IMR-90 (cell line): ENCODE results near the gene PLEKHG5. TPM values are rescaled to one million over a fixed set of nuclear protein-coding genes. Genes with fewer than 3 reads are reported as not detected.

Source experiments
- ATAC-seq: fragments of 200-7000 bp; cut with Tn5 transposase; 2 replicates; pipeline ENCODE4 v1.9.1; 2020; ENCODE audit warnings: low read depth, mild to moderate bottlenecking, moderate library complexity
- BruUV-seq: library from RNA; stranded (reverse); fragments of 400-500 nt; replicated peaks from 2 replicates; lab custom pipeline; 2021; lab: Mats Ljungman, UMichigan
- CTCF ChIA-PET: fragments of 300-600 bp; formaldehyde crosslinking; extraction: SDS; loops from one replicate; lab custom pipeline; 2021; ENCODE audit warnings: antibody characterized with exemption; lab: Yijun Ruan, JAX
- POLR2A ChIA-PET: fragments of 300-600 bp; sonication (Branson Sonifier 250); formaldehyde crosslinking; loops from one replicate; lab custom pipeline; 2022; ENCODE audit warnings: antibody characterized with exemption; ENCODE audit not compliant: unreplicated experiment; lab: Charles Lee
- DNase-seq: peaks from one replicate; pipeline ENCODE4 v3.0.0; 2013
- H2AFZ ChIP-seq: replicated peaks from 2 replicates; pipeline ENCODE3; 2013; ENCODE audit warnings: low read length, mild to moderate bottlenecking; ENCODE audit not compliant: poor library complexity
- H2AK5ac ChIP-seq: 2 replicates; pipeline ENCODE4 v1.6.1; 2013; ENCODE audit warnings: low read depth, low read length, inconsistent platforms
- H2AK9ac ChIP-seq: replicated peaks from 2 replicates; pipeline ENCODE3; 2013; ENCODE audit warnings: mild to moderate bottlenecking, low read depth, low read length, moderate library complexity; ENCODE audit not compliant: poor library complexity
- H2BK120ac ChIP-seq: 2 replicates; pipeline ENCODE4 v1.6.1; 2013; ENCODE audit warnings: low read depth, low read length, inconsistent platforms
- H2BK15ac ChIP-seq: 3 replicates; pipeline ENCODE4 v1.6.1; 2013; ENCODE audit warnings: low read depth, low read length, inconsistent platforms
- H2BK20ac ChIP-seq: 2 replicates; pipeline ENCODE4 v1.6.1; 2013; ENCODE audit warnings: low read depth, mild to moderate bottlenecking, inconsistent platforms, low read length, moderate library complexity
- H2BK5ac ChIP-seq: 2 replicates; pipeline ENCODE4 v1.6.1; 2013; ENCODE audit warnings: mild to moderate bottlenecking, low read depth, low read length, inconsistent platforms; ENCODE audit not compliant: poor library complexity, severe bottlenecking
- H3K14ac ChIP-seq: replicated peaks from 2 replicates; pipeline ENCODE4 v1.6.1; 2013; ENCODE audit warnings: low read depth, low read length, inconsistent platforms
- H3K18ac ChIP-seq: 2 replicates; pipeline ENCODE4 v1.6.1; 2013; ENCODE audit warnings: low read depth, low read length, control low read depth
- H3K23ac ChIP-seq: 2 replicates; pipeline ENCODE4 v1.6.1; 2013; ENCODE audit warnings: low read depth, low read length, inconsistent platforms
- H3K27ac ChIP-seq: 2 replicates; pipeline ENCODE4 v1.5.1; 2013; ENCODE audit warnings: mild to moderate bottlenecking, control low read depth, low read length; ENCODE audit not compliant: insufficient read depth
- H3K27me3 ChIP-seq: 2 replicates; pipeline ENCODE4 v1.6.1; 2013; ENCODE audit warnings: low read length; ENCODE audit not compliant: control insufficient read depth, insufficient read depth
- H3K36me3 ChIP-seq: 2 replicates; pipeline ENCODE4 v1.6.1; 2013; ENCODE audit warnings: low read length, mixed read lengths; ENCODE audit not compliant: control insufficient read depth, insufficient read depth
- H3K4ac ChIP-seq: 2 replicates; pipeline ENCODE4 v1.6.1; 2013; ENCODE audit warnings: low read depth, low read length, inconsistent platforms
- H3K4me1 ChIP-seq: 2 replicates; pipeline ENCODE4 v1.6.1; 2013; ENCODE audit warnings: low read length, mixed read lengths; ENCODE audit not compliant: control insufficient read depth, insufficient read depth
- H3K4me2 ChIP-seq: 2 replicates; pipeline ENCODE4 v1.6.1; 2013; ENCODE audit warnings: low read depth, mild to moderate bottlenecking, control low read depth, low read length, moderate library complexity
- H3K4me3 ChIP-seq: 2 replicates; pipeline ENCODE4 v1.5.1; 2013; ENCODE audit warnings: low read depth, mild to moderate bottlenecking, control low read depth, low read length, moderate library complexity; ENCODE audit not compliant: insufficient read depth
- H3K56ac ChIP-seq: 2 replicates; pipeline ENCODE4 v1.6.1; 2013; ENCODE audit warnings: low read length, inconsistent platforms; ENCODE audit not compliant: insufficient read depth; ENCODE audit errors: extremely low read depth
- H3K79me1 ChIP-seq, 2 experiments: 2 replicates each; pipeline ENCODE4 v1.6.1; 2013; ENCODE audit warnings: low read length in 2 of 2, inconsistent platforms in 1 of 2, low read depth in 1 of 2
- H3K9ac ChIP-seq: 2 replicates; pipeline ENCODE4 v1.6.1; 2013; ENCODE audit warnings: low read depth, low read length, control low read depth
- H3K9me1 ChIP-seq: 2 replicates; pipeline ENCODE4 v1.6.1; 2013; ENCODE audit warnings: low read length, inconsistent platforms; ENCODE audit not compliant: insufficient read depth
- H3K9me3 ChIP-seq: 2 replicates; pipeline ENCODE4 v1.6.1; 2013; ENCODE audit warnings: low read length; ENCODE audit not compliant: control insufficient read depth, insufficient read depth
- H4K20me1 ChIP-seq: 2 replicates; pipeline ENCODE4 v1.6.1; 2013; ENCODE audit warnings: low read length, inconsistent platforms; ENCODE audit not compliant: insufficient read depth
- H4K5ac ChIP-seq: 2 replicates; pipeline ENCODE4 v1.6.1; 2013; ENCODE audit warnings: mild to moderate bottlenecking, low read depth, low read length, control low read depth
- H4K8ac ChIP-seq, 2 experiments: 2 replicates each; pipeline ENCODE4 v1.6.1; 2013; ENCODE audit warnings: low read depth in 2 of 2, low read length in 2 of 2, control low read depth in 1 of 2, inconsistent platforms in 1 of 2
- H4K91ac ChIP-seq: 2 replicates; pipeline ENCODE4 v1.6.1; 2013; ENCODE audit warnings: low read depth, low read length, inconsistent platforms; ENCODE audit not compliant: insufficient read depth
- FOS ChIP-seq: fragments of 150-350 bp; IDR thresholded peaks from 2 replicates; pipeline ENCODE4 v1.6.1; 2016; ENCODE audit warnings: low read depth, low read length
- MAFK ChIP-seq: IDR thresholded peaks from 2 replicates; pipeline ENCODE4 v1.6.1; 2012; ENCODE audit warnings: low read depth, low read length, improper control_type of control experiment
- RAD21 ChIP-seq: IDR thresholded peaks from 2 replicates; pipeline ENCODE4 v1.6.1; 2012; ENCODE audit warnings: low read length, improper control_type of control experiment
- SMC3 ChIP-seq: fragments of 150-350 bp; IDR thresholded peaks from 2 replicates; pipeline ENCODE4 v1.6.1; 2016; ENCODE audit warnings: low read depth, mild to moderate bottlenecking, antibody characterized with exemption, low read length, moderate library complexity
- WGBS, 2 experiments: methylation state at CpG; one replicate each; pipeline versions ENCODE4 v1.1.5 to v1.1.7; 2013; ENCODE audit warnings: missing lambda C conversion rate in 2 of 2; ENCODE audit not compliant: insufficient read length in 1 of 2; ENCODE audit errors: extremely low coverage in 2 of 2; 5-methylcytosine and 5-hydroxymethylcytosine counted together
- dilution Hi-C: fragments of 300-500 bp; cut with HindIII; formaldehyde crosslinking; loops from one replicate; pipeline ENCODE4 v1.14.3; 2018; ENCODE audit warnings: low sequenced_read_pairs; ENCODE audit not compliant: unreplicated experiment
- in situ Hi-C: fragments of 300-500 bp; cut with MboI; formaldehyde crosslinking; loops from 3 replicates; pipeline ENCODE4 v1.14.3; 2019; ENCODE audit warnings: low sequenced_read_pairs, inconsistent platforms, mixed read lengths
- intact Hi-C: fragments of 100-400 bp; cut with micrococcal nuclease; formaldehyde crosslinking; loops from 2 replicates; pipeline ENCODE4 v1.10.0; 2022
- polyA plus RNA-seq, 3 experiments: library from polyadenylated mRNA; depleted of rRNA; stranded (reverse); fragments of >200 nt; gene quantifications; 2 replicates each; pipeline ENCODE4 v1.2.3, GENCODE V29; 2012; ENCODE audit warnings: low replicate concordance in 1 of 3
- total RNA-seq: library from RNA; depleted of rRNA; stranded (reverse); fragments of >200 nt; gene quantifications from 2 replicates; pipeline ENCODE4 v1.2.3, GENCODE V29; 2012
- TF ChIP-seq, protein P1 (sequence below): conservative IDR thresholded peaks from 2 replicates; pipeline ENCODE4 v1.5.1; 2012; ENCODE audit warnings: mild to moderate bottlenecking, low read depth, low read length, improper control_type of control experiment

PLEKHG5 gene
- total and polyA plus RNA-seq, 2 of the 4 experiments (the other 2 are of a cell fraction) = 4.8 to 11.6 TPM

DNA sequence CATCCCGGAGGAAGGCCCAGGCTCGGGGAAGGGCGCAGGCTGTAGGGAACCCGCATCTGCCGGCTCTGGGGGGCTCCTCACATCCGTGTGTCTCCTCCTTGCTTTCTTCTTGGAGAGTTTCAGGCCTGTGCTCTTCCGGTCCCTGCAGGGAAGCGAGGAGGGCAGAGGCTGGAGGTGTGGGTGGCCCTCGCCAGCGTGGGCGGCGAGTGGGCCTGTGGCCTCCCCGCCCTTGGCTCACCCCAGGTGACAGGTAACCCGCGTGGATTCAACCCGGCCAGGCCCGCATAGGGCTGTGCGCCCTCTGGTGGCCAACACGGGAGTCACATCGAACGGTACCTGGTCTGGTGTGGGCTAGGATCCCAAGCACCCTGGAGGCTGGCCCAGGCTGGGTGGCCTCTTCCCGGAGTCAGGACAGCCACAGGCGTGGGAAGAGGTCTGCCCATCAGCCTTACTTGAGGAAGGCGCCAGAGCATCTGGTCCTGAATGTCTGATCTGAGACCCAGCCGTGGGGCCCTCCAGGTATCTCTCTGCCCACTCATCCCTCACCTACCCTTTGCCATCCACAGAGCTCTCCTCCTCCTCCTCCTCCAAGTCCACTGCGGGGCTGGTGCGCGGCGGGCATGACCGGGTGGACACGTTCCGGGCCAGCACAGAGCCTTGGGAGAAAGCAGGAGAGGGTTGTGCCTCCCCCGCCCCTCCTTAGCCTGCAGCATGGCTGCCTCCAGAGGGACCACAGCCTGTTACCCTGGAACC is 15.9 kb downstream of the PLEKHG5 start:
- WGBS, 2 experiments = 5% methylated on average over 8 of the region's 33 CpGs; no CpG with 5 or more reads in 1 of the 2 experiments
- Histone ChIP-seq H4K91ac (no peak overlapping the region), H2BK20ac (no peak overlapping the region), H3K4me2 (no peak overlapping the region), H2AFZ (peak overlapping the region; percentile 63), H3K79me1 (no peaks in the 10 kb centered on the region; a peak in 1 of 4 replicates), H3K9me1 (no peaks in the 10 kb centered on the region), H3K9me3 (no peaks in the 10 kb centered on the region), H2BK15ac (no peak overlapping the region), H3K27ac (no peak overlapping the region), H4K20me1 (peaks cover 7% of the 10 kb centered on the region), H3K23ac (no peak overlapping the region), H3K4me3 (no peak overlapping the region), H2AK9ac (peak overlapping the region; percentile 82), H3K36me3 (peaks cover 22% of the 10 kb centered on the region), H4K8ac (no peak overlapping the region), H3K4me1 (no peaks in the 10 kb centered on the region), H3K27me3 (no peaks in the 10 kb centered on the region), H3K9ac (no peak overlapping the region), H2AK5ac (no peak overlapping the region), H3K18ac (no peak overlapping the region), H4K5ac (no peak overlapping the region), H3K56ac (no peak overlapping the region), H2BK120ac (no peak overlapping the region), H3K4ac (no peak overlapping the region), H2BK5ac (no peak overlapping the region), H3K14ac (no peak overlapping the region)
- BruUV-seq = no TSS peak
- dilution Hi-C loops = no loop called here
- in situ Hi-C loops = no loop called here
- no peak for TF ChIP-seq MAFK
- TF ChIP-seq, protein P1, sequence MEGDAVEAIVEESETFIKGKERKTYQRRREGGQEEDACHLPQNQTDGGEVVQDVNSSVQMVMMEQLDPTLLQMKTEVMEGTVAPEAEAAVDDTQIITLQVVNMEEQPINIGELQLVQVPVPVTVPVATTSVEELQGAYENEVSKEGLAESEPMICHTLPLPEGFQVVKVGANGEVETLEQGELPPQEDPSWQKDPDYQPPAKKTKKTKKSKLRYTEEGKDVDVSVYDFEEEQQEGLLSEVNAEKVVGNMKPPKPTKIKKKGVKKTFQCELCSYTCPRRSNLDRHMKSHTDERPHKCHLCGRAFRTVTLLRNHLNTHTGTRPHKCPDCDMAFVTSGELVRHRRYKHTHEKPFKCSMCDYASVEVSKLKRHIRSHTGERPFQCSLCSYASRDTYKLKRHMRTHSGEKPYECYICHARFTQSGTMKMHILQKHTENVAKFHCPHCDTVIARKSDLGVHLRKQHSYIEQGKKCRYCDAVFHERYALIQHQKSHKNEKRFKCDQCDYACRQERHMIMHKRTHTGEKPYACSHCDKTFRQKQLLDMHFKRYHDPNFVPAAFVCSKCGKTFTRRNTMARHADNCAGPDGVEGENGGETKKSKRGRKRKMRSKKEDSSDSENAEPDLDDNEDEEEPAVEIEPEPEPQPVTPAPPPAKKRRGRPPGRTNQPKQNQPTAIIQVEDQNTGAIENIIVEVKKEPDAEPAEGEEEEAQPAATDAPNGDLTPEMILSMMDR = peak; percentile 69
- TF ChIP-seq FOS = no peak
- peak; percentile 50; the same call in 1 of the 2 replicates for TF ChIP-seq SMC3
- peak; percentile 44 for TF ChIP-seq RAD21
- ChIA-PET CTCF (no interaction called here), POLR2A (no interaction called here)
- DNase-seq = no peak
- ATAC-seq = peak; percentile 93
- intact Hi-C loops = no loop called here
